Hematopoietic multipotent progenitor cell treated with erythropoietin and hydrocortisone succinate and interleukin-3 and kit ligand, for 15 days (in vitro differentiated cells): Measurements from ENCODE around the gene PPM1E.
"Not testable (repeated sequence)": the region's sequence is repeated elsewhere in the genome, so short reads cannot be mapped to it uniquely, and the experiment has no call there.

Experiments
- DNase-seq: peaks from one replicate; pipeline ENCODE4 v3.0.0-alpha.2; 2015; ENCODE audit warnings: low spot score

Gene PPM1E

DNA sequence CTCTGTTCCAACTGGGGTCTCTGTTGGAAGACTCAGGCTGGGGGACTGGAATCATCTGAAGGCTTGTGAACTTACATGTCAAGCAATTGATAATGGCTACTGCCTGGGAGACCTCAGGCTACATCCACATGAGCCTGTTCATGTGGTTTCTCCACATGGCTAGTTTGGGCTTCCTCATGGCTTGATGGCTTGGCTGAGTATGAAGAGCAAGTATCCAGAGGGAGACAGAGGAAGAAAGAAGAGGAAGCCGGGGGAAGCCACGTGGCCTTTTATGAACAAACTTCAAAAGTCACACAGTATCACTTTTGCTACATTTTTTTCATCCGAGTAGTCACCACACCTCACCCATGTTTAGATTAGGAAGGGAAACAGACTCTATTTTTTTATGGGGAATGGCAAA lies 192.2 kb downstream of the PPM1E start:
- no peak for DNase-seq

- not testable (repeated sequence) for DNase-seq
Observed at GRCh38 chr17:58954358-58954757, 198.7 kb downstream of the PPM1E start.

DNA sequence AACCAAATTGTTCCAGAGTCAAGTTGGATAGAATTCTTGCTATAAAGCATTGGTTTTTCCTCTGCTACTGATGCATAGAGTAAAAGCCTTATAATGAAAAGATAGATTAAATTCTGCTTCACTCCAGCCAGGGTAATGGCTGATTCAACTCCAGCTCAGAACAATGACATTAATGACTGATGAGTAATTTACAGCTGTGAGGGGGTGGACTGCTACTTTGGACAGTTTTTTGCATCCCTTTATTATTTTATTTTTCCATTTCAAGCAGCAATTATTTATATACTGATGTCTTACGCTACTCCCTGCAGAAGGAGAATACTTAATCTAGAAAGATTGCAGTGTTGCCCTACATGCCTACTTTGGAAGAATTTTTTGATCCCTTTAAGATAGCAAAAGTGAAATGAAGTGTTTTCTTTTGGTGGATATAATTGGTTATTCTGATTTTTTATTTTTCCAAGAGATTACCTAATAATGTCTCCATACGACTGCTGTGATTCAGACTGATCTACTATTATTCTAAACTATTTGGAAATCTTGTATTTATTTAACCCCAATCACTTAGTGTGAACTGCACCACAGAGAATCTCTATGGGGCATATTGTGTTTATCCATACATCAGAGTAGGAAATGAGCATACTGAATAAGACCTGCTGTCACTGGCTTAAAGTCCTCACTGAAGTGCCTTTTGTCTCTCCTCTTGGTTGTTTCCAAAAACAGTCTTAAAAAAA lies 201.5 kb downstream of the PPM1E start:
- no peak for DNase-seq

DNA sequence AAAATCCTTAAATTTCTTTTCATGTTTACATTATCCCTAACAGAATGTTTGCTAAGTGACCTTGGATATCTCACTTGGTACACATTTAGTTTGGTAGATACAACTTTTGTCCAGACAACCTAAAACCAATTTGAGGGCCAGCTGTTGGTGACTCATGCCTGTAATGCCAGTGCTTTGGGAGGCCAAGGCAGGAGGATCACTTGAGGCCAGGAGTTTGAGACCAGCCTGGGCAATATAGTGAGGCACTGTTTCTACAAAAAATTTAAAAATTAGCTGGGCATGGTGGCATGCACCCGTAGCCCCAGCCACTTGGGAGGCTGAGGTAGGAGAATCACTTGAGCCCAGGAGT lies 202.0 kb downstream of the PPM1E start:
- DNase-seq, result not testable (repeated sequence)

GRCh38 chr17:58960068-58960467 lies 204.4 kb downstream of the PPM1E start:
- DNase-seq, result no peak

DNA sequence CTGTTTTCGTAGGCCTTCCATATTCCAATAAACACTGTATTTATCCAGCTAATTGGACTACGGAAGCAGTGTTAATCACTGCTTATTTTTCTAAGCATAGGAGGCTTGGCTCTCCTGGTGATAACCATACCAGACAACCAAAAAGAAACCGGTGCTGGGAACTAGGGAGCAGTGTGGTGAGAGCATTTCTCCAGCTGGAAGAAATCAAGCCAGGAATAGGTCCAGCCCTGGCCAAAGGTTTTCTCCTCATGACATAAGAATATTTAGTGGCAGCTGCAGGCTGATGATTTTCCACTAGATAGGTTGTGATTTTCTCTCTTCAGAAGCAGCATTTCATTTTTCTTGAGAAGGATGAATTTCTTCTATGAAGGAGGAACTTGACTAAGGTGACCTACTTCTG lies 209.6 kb downstream of the PPM1E start:
- DNase-seq, result no peak

DNA sequence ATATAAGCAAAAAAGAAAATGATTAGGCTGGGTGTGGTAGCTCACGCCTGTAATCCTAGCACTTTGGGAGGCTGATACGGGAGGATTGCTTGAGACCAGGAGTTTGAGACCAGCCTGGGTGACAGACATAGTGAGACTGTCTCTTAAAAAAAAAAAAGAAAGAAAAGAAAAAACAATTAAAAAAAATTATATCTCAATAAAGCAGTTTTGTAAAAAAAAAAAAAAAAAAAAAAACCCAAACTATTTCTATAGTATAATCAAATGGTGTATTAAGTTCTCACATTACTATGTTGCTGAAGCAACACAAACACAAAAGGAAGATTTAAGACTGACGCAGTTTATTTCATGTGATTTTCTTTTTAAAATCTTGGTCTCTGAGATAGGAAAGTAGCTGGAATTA lies 210.6 kb downstream of the PPM1E start:
- DNase-seq, result no peak

GRCh38 chr17:58968426-58969061 lies 212.9 kb downstream of the PPM1E start:
- no peak for DNase-seq

GRCh38 chr17:58969156-58969555 lies 213.5 kb downstream of the PPM1E start:
- DNase-seq, result no peak

GRCh38 chr17:58969612-58970011 lies 214.0 kb downstream of the PPM1E start:
- DNase-seq, result no peak

DNA sequence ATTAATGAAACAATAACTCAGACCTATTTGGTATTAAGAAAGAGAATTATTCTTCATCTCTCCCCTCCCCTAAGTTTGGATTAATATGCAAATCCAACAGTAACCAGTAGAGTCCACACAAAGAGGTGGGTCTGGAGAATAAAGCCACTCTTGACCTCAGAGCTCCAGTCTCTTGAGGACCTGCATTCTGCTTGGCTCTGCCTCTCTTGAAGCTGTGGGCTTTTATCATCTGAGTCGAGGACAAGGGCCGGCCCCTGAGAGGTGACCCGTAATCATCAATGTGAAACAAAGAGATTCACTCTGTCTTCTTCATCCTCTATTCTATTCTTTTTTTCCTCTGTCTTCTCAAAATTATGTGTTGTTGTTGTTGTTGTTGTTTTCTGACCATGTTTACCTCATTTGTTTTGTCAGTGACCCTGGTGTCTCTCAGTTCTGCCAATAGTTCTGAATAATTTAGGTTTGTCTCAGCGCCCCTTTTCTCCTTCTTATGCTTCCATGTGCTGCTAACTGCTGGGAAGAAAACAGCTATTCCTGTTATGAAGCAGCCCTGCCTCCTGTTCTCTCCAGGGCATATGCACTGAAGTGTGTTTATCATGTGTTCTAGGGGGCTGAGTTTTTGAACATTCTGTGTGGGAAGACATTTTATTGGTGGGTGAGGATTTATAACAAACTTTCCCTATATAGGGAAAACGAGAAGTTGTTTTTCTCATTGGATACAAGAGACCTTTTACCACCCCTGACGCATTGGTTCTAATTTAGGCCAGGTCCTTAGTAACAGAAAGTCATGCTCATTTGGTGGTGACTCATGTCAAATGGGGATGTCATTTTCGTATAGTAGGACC lies 215.2 kb downstream of the PPM1E start:
- DNase-seq, result no peak

- DNase-seq, result no peak
Observed at GRCh38 chr17:58974354-58974753, 218.7 kb downstream of the PPM1E start.

DNA sequence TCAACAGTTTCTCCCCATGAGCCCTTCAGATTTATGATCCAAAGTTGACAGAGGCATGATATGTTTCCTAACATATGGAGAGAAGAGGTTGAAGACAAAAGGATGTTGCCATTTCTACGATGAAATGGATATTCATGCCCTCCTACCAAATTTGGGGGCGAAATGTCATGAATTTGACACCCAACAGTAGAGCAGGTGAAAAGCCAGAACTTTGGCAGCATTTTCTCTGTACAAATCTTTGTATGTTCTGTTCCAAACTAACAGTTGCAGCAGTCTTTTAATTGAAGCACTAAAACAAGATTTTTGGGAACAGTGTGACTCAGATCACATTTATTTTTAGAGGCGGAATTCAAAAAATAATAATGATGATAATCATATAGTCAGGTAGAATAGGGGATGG lies 220.9 kb downstream of the PPM1E start:
- no peak for DNase-seq

- DNase-seq, result no peak
Observed at GRCh38 chr17:58980706-58981481, 225.2 kb downstream of the PPM1E start.

DNA sequence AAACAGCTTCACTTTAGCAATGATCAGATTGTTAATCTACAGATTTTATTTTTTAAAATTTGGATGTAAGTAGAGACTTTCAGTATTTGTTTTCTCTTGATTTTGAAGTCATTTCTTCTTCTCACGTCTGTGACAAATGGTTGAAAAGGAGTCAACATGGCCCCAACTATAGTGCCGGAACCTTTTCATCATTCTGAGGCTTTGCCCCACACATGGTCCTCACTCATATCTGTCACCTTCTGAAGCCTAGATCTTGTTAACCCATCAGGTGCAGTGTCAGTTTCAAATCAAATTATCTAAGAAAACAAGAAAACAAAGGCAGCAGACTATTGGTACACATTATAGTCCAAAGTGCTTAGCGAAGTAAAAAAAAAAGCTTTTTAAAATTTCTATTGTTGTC lies 227.0 kb downstream of the PPM1E start:
- no peak for DNase-seq

DNA sequence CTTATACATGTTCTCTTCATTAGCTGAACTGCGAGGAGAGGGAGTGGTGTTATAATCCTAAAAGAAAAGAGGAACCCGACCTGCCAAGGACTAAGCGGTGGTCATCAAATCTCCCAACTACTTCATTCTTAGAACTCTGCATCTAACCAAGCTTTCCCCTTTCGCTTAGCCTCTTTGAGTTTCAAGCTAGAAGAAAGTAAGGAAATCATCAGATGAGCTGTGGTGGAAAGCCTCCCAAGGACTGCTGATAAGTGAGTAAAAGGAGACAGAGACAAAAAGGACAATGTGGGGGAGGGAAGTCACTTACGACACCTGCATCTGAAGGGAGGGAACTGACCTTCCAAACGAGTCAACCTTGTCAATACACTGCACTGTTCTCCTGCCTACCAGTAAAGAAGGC lies 229.7 kb downstream of the PPM1E start:
- no peak for DNase-seq

- no peak for DNase-seq
Observed at GRCh38 chr17:58985971-58986370, 230.3 kb downstream of the PPM1E start.

- DNase-seq, result no peak
Observed at GRCh38 chr17:58989629-58990028, 234.0 kb downstream of the PPM1E start.

DNA sequence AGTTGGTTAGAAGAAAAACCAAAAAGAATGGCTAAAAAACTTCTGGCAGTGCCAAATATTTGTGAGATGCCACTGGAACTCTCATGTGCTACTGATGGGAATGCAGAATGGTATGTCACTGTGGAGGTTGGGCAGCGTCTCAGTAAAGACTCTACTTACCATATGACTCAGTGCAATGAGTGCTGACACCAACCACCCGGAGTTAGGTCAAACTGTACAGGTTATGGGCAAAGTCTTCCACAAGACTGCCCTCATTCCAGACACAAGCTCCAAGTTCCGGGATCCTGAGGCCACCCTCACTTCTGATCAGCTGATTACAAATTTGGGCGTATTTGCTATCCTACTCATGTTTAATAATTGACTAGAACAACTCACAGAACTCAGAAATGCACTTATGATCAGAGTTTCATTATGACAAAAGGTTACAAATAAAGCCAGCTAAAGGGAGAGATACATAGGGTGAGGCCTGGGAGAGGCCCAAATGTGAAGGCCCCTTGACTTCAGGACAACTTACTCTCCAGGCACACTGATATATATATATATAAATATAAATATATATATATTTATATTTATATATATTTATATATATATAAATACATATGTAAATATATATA lies 236.2 kb downstream of the PPM1E start:
- DNase-seq, result no peak

DNA sequence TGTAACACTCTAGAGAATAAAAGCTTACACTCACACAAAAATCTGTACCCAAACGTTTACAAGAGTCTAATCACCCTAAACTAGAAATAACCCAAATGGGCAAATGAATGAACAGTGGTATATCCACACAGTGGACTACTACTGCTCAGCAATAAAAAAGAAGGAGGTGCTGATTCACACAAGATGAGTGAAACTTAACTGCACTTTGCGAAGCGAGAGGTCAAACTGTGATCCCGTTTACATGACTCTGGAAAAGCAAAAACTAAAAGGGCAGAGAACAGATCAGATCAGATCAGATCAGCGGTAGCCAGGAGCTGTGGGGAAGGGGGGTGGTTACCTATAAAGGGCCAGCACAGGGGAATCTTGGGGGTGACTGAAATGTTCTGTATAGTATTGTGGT lies 237.7 kb downstream of the PPM1E start:
- no peak for DNase-seq

DNA sequence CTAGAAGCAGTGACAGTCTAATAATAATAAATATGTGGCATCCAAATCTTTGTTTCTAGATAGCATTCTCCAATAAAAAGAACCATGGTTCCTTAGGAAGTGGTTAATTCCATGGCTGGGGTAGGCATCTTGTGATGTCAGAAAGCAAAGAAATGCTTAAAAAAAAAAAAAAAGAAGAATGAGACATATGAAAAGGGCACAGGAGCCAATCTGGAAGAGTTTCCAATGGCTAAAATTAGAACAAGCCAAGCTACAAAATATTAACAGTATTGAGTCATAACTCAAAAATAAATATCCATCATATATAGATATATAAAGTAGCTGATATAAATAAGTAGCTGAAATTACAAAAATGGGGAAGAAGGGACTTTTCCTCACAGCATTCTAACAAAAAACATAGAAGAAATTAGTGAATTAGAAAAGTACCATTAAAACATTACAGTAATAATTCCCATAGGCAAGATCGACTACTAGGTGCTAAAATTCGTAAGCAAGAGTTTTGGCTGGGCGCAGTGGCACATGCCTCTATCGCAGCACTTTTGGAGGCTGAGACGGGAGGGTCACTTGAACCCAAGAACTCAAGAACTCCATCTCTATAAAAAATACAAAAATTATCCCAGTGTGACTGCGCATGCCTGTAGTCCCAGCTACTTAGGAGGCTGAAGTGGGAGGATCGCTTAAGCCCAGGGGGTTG lies 239.7 kb downstream of the PPM1E start:
- DNase-seq, result no peak
